GM12865 (cell line): ENCODE data around the gene CACNB1.
A peak's percentile ranks its signal among the peaks of the same experiment; 100 is the strongest.

ENCODE experiments used
- DNase-seq: peaks from one replicate; pipeline ENCODE4 v3.0.0; 2010; ENCODE audit warnings: low read depth
- H3K4me3 ChIP-seq: 2 replicates; pipeline ENCODE4 v1.5.1; 2011; ENCODE audit warnings: mild to moderate bottlenecking, low read depth, low read length, control low read depth
- CTCF ChIP-seq: IDR thresholded peaks from 2 replicates; pipeline ENCODE4 v1.5.1; 2011; ENCODE audit warnings: low read length, control low read depth, low read depth, inconsistent platforms; ENCODE audit not compliant: insufficient read depth; ENCODE audit errors: missing control alignments

CACNB1 gene

GRCh38 chr17:39175695-39176093 lies 21.8 kb downstream of the CACNB1 start:
- DNase-seq = no peak
- TF ChIP-seq CTCF = no peak

GRCh38 chr17:39174920-39175694 lies 22.4 kb downstream of the CACNB1 start:
- peak; percentile 81 for DNase-seq
- TF ChIP-seq CTCF = peak; percentile 90
- no peak overlapping the region for H3K4me3 ChIP-seq

More at GRCh38 chr17:39175695-39176093, 21.8 kb downstream of the CACNB1 start:
- H3K4me3 ChIP-seq = no peak overlapping the region

- no peak for TF ChIP-seq CTCF
- DNase-seq = no peak
- no peak overlapping the region for H3K4me3 ChIP-seq
These were observed 23.8 kb downstream of the CACNB1 start for GRCh38 chr17:39173526-39174274.

- DNase-seq = no peak
- no peak overlapping the region for H3K4me3 ChIP-seq
- no peak for TF ChIP-seq CTCF
These were observed 24.4 kb downstream of the CACNB1 start for GRCh38 chr17:39173080-39173479.

- TF ChIP-seq CTCF = no peak
- DNase-seq = no peak
- H3K4me3 ChIP-seq = no peak overlapping the region
These were observed 25.5 kb downstream of the CACNB1 start for GRCh38 chr17:39171933-39172332.

- DNase-seq = no peak
- no peak overlapping the region for H3K4me3 ChIP-seq
- TF ChIP-seq CTCF = no peak
These were observed 26.9 kb downstream of the CACNB1 start for GRCh38 chr17:39170558-39170957.

- no peak for TF ChIP-seq CTCF
- no peak overlapping the region for H3K4me3 ChIP-seq
- no peak for DNase-seq
These were observed 27.4 kb downstream of the CACNB1 start for GRCh38 chr17:39170109-39170508.
